ENCODE measurements around the gene NDUFS3.

DNA sequence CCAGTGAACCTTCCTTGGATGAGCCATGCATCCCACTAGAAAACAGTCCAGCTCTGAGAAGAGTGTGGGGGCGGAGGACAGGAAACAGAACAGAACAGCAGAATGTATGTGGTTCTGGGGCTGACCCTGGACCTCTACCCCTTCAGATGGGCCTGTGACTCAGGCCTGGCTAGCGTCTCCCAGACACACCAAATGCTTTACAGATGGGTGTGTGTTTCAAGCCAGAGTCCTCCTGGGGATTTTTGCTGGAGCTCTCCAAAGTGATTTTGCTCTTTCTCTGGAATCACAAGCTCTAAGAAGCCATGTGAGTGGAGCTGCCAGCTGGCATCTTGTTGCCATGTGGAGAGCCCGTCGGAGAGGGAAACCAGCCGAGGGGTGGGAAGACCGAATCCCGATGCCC, 28.5 kb downstream of the NDUFS3 start:
- no peak for TF ChIP-seq ZNF324 (tag by site-specific recombination; IDR thresholded peaks at IDR 0.05)
- TF ChIP-seq GLI2 (tag by site-specific recombination; IDR thresholded peaks at IDR 0.05; ENCODE audit: borderline replicate concordance, low read depth): no peak
- no peak for TF ChIP-seq ZNF658 (tag by site-specific recombination; IDR thresholded peaks at IDR 0.05)
- TF ChIP-seq ZBTB7A (tag by site-specific recombination; IDR thresholded peaks at IDR 0.05; ENCODE audit: low read depth): no peak
- TF ChIP-seq CTCF (tag by site-specific recombination; IDR thresholded peaks at IDR 0.05): no peak
- no peak for TF ChIP-seq ZNF510 (tag by site-specific recombination; IDR thresholded peaks at IDR 0.05; ENCODE audit: insufficient replicate concordance)
- no peak for TF ChIP-seq ZNF704 (tag by site-specific recombination; IDR thresholded peaks at IDR 0.05)
- no peak for TF ChIP-seq ZNF266 (tag by site-specific recombination; IDR thresholded peaks at IDR 0.05; ENCODE audit: low read depth)
- TF ChIP-seq ZFP3 (tag by site-specific recombination; IDR thresholded peaks at IDR 0.05; ENCODE audit: low read depth): no peak

Data from HEK293 (cell line).